GM04503 (cell line): ENCODE measurements around the gene GNG2.

Experiments
- DNase-seq: peaks from one replicate; pipeline ENCODE4 v3.0.0-alpha.2; 2012; ENCODE audit warnings: low read depth

GNG2 gene

GRCh38 chr14:51856792-51857296, 3.6 kb upstream of the GNG2 start:
- no peak for DNase-seq

DNA sequence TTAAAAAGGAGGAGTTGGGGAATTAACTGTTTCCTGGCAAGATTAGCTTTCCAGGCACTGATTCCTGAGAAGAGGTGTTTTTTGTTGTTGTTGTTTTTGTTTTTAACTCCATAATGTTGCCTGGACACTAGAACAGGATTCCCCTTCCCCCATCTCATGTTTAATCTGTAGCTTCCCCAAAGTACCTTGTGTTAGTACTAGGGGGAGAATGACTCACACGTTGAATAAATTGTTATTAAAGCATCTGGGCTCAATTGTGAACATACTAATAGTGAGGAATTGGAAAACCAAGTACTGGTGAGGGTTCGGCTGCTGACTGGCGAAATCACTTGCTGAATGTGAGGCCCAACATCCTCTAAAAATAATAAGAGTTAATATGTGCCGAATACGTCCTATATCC, 1.3 kb upstream of the GNG2 start:
- DNase-seq, result no peak

GRCh38 chr14:51860825-51861499, 550 bp downstream of the GNG2 start:
- no peak for DNase-seq

GRCh38 chr14:51862176-51862796, 1.9 kb downstream of the GNG2 start:
- no peak for DNase-seq

GRCh38 chr14:51862860-51863259, 2.4 kb downstream of the GNG2 start:
- no peak for DNase-seq

DNA sequence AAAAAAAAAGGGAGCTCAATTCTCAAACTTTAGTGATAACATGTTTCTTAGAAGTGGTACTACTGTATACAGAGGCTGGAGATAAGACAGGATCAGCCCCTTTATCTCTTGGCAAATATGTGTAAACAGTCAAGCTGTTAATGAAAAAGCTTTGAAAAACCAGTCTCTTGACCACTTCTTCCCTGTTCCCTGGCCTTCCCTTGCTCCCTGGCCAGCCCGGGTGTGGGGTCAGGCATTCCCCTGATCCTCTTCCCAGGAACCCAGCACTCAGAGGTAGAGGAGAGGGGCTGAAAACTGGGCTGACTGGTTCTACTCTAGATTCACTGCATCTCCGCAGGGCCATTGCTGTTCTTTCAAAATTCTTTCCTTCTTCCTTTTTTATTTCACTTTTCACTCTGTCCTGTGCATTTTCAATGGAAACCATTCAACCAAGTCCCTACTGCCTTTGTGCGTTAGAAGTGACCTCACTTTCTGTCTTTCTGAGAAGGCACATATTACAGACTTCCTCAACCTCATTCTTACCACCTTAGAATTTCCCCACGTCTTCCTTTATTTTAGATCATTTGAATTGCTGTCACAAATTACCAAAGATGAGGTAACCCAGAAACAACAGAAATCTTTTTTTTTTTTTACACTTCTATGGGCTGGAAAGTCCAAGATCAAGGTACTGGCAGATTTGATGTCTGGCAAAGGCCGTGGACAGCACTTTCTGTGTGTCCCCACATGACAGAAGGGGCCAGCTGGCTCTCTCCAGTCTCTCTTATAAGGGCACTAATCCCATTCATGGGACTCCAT, 5.7 kb downstream of the GNG2 start:
- DNase-seq, result no peak

GRCh38 chr14:51867741-51868140, 7.3 kb downstream of the GNG2 start:
- DNase-seq, result no peak

GRCh38 chr14:51868405-51868804, 8.0 kb downstream of the GNG2 start:
- DNase-seq, result no peak

- no peak for DNase-seq
Measured at GRCh38 chr14:51869411-51870100, 9.1 kb downstream of the GNG2 start.

GRCh38 chr14:51870606-51871005, 10.2 kb downstream of the GNG2 start:
- no peak for DNase-seq

- DNase-seq, result no peak
Measured at GRCh38 chr14:51871846-51872245, 11.4 kb downstream of the GNG2 start.

- DNase-seq, result no peak
Measured at GRCh38 chr14:51872396-51872795, 12.0 kb downstream of the GNG2 start.

- peak; percentile 96 for DNase-seq
Measured at GRCh38 chr14:51873221-51873893, 12.9 kb downstream of the GNG2 start.

- DNase-seq, result no peak
Measured at GRCh38 chr14:51877810-51878209, 17.4 kb downstream of the GNG2 start.

- no peak for DNase-seq
Measured at GRCh38 chr14:51879170-51879569, 18.8 kb downstream of the GNG2 start.

DNA sequence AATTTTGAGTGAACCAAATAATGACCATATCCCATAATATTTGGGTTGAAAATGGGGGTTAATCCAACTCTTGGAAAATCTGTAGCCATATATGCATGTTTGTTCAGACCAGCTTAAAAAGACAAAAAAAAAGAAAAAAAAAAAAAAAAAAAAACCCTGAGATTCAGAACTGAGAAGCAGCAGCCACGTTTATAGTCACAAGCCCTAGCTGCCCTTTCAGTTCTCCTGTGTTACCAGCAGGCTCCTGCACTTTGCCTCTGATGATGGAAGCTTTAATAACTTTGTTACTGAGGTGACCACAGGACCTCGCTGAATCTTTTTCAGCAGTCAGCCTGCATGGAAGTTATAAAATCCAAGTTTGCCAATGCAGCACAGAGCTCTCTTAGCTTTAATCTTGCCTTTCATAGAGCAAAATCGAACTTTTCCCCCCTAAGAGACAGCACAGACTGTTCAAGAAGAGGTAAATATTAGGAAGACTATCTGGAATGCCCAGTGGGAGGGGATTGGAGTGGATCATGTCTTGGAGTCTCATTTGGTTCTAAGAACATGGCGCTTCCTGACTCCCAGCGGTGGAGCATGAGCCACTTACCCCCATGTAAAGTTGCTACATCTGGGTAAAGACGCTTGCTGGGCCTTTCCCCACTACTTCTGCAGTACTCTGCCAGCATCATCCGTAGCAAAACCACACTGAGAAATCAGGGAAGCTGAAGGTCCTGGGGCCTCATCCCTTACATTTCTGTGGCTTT, 20.6 kb downstream of the GNG2 start:
- peak; percentile 84 for DNase-seq

DNA sequence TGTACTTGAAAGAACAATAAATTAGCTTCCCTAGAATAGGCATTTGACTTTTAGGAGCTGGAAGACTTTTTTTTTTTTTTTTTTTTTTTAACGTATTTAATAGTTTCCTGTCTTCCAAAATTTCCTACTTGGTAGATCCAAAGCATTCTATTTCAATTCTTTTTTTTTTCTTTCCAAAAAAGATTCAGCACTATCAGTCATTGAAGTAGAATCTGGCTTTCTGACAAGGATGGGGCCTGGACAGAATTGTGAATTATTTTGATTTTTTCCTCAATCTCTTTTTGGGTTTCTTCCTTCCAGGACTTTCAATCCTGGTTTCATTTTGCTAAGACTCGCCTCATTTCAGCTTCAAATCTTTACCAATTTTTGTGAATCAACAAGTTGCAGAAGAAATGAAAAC, 21.2 kb downstream of the GNG2 start:
- DNase-seq, result no peak

DNA sequence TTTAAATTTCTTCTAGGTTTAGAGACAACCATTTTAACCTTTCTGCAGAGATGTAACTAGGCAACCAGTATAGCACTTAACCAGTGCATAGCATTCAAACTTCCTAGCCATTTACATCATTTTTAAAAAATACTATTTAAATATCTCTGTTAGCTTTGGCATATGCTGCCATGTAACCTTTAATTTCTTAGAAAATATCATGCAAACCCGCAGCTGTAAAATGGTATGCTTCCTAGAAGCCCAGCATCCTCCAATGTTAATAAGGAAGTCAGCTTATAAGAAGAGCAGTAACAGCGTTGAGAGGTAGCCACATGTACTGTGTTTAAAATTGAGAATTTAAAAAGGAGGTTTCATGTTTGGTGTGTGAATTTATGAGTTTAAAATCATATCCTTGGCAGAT, 22.8 kb downstream of the GNG2 start:
- DNase-seq, result no peak

GRCh38 chr14:51884086-51884927, 23.9 kb downstream of the GNG2 start:
- no peak for DNase-seq

DNA sequence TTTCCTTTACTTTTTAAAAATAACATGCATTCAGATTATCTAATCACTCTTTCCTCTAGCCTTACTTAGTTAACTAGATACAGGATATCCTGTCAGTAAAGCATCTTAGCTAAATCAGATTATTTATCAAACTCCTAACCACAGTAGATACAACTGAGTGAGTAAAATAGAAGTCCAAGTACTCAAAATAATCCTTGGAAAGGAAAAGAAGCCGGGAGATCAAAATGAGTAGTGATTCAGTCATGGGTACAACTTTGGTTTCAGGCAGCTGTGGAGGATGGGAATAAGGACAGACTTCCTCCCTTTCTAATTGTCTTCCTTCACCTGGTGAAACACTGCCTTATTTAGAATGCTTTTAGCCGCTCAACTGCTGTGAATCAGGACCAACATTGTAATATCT, 29.4 kb downstream of the GNG2 start:
- DNase-seq, result no peak
